Uterus (tissue), 4 donors: ENCODE results near the gene FRMD8. TPM values are rescaled to one million over a fixed set of nuclear protein-coding genes. Genes with fewer than 3 reads are reported as not detected.

Experiments used
- DNase-seq, 2 donors: peaks; one replicate each; pipeline ENCODE4 v3.0.0-alpha.2; 2019 to 2020
- H3K27ac ChIP-seq, 2 donors: fragments of 200-600 bp; sonication (generic); 1 replicate in 1 of 2; 2 replicates in 1 of 2; pipeline ENCODE4 v1.5.1; 2016 to 2018
- H3K27me3 ChIP-seq, 2 donors: fragments of 200-600 bp; sonication (generic); one replicate each; pipeline ENCODE4 v1.5.1; 2018 to 2019; ENCODE audit warnings: control low read depth in 1 of 2
- H3K36me3 ChIP-seq, 2 donors: fragments of 200-600 bp; sonication (generic); one replicate each; pipeline ENCODE4 v1.5.1; 2019; ENCODE audit warnings: control low read depth in 1 of 2
- H3K4me1 ChIP-seq, 2 donors: fragments of 200-600 bp; sonication (generic); one replicate each; pipeline ENCODE4 v1.5.1; 2018 to 2019; ENCODE audit warnings: control low read depth in 1 of 2
- H3K4me3 ChIP-seq, 2 donors: fragments of 200-600 bp; sonication (generic); 1 replicate in 1 of 2; 2 replicates in 1 of 2; pipeline ENCODE4 v1.5.1; 2018 to 2019; ENCODE audit warnings: mild to moderate bottlenecking in 1 of 2
- H3K9me3 ChIP-seq, 2 donors: fragments of 200-600 bp; sonication (generic); one replicate each; pipeline ENCODE4 v1.5.1; 2019; ENCODE audit warnings: control low read depth in 1 of 2
- CTCF ChIP-seq, 4 experiments: fragments of 200-600 bp in 2 of 4; fragments of 450-650 bp in 2 of 4; sonication (generic) in 2 of 4; IDR thresholded peaks; one replicate each; pipeline ENCODE4 v1.5.1; 2016 to 2019; ENCODE audit warnings: antibody characterized with exemption in 4 of 4, mild to moderate bottlenecking in 2 of 4, moderate library complexity in 1 of 4
- POLR2A ChIP-seq, 2 donors: fragments of 450-650 bp; IDR thresholded peaks; one replicate each; pipeline ENCODE4 v1.6.1; 2016; ENCODE audit warnings: antibody characterized with exemption in 2 of 2, mild to moderate bottlenecking in 1 of 2, moderate library complexity in 1 of 2
- intact Hi-C: fragments of 100-400 bp; cut with DNase I; formaldehyde crosslinking; loops from one replicate; pipeline ENCODE4 v1.15.1; 2023; ENCODE audit warnings: low total_unique reads
- total RNA-seq, 4 donors: library from RNA; depleted of rRNA in 3 of 4; stranded (reverse); fragments of >200 nt in 3 of 4; gene quantifications; one replicate each; pipeline versions ENCODE4 v1.1.0 to v1.2.4, GENCODE V29; 2014 to 2023
- donor health status: DM: yes; HTN: yes; CAD: no.

The FRMD8 gene
- total RNA-seq, 4 donors from 2014 or later, result 15.9 to 160 (median 41.5) TPM

- no peak overlapping the region for H3K27ac ChIP-seq
- no peak for DNase-seq
- no peak overlapping the region for H3K4me3 ChIP-seq
- no peaks in the 10 kb centered on the region for H3K27me3 ChIP-seq
- intact Hi-C loops, result no loop called here
- H3K9me3 ChIP-seq, result no peaks in the 10 kb centered on the region
- H3K4me1 ChIP-seq, result no peaks in the 10 kb centered on the region
- H3K36me3 ChIP-seq, result no peaks in the 10 kb centered on the region
- TF ChIP-seq POLR2A (IDR thresholded peaks at IDR 0.05), result no peak
- no peak for TF ChIP-seq CTCF (IDR thresholded peaks at IDR 0.05)
Observed at GRCh38 chr11:65404210-65404609, 17.8 kb downstream of the FRMD8 start.

GRCh38 chr11:65404638-65405339, 18.4 kb downstream of the FRMD8 start:
- Histone ChIP-seq H3K27ac (no peak overlapping the region), H3K27me3 (no peaks in the 10 kb centered on the region), H3K9me3 (no peaks in the 10 kb centered on the region), H3K4me3 (no peak overlapping the region), H3K4me1 (no peaks in the 10 kb centered on the region), H3K36me3 (no peaks in the 10 kb centered on the region)
- TF ChIP-seq CTCF (IDR thresholded peaks at IDR 0.05), result no peak
- DNase-seq, result no peak
- intact Hi-C loops, result no loop called here

GRCh38 chr11:65410936-65411680, 24.7 kb downstream of the FRMD8 start:
- intact Hi-C loops, result no loop called here
- TF ChIP-seq CTCF (IDR thresholded peaks at IDR 0.05), result no peak
- no peak for TF ChIP-seq POLR2A (IDR thresholded peaks at IDR 0.05)
- no peaks in the 10 kb centered on the region for H3K36me3 ChIP-seq
- no peak overlapping the region for H3K4me3 ChIP-seq
- DNase-seq, result no peak
- H3K4me1 ChIP-seq, result no peaks in the 10 kb centered on the region
- H3K27ac ChIP-seq, result no peak overlapping the region
- H3K27me3 ChIP-seq, result no peaks in the 10 kb centered on the region
- no peaks in the 10 kb centered on the region for H3K9me3 ChIP-seq

GRCh38 chr11:65411681-65412070, 25.2 kb downstream of the FRMD8 start:
- no peaks in the 10 kb centered on the region for H3K36me3 ChIP-seq

More at GRCh38 chr11:65411681-65412070, 25.2 kb downstream of the FRMD8 start:
- intact Hi-C loops, result no loop called here
- H3K27me3 ChIP-seq, result no peaks in the 10 kb centered on the region
- TF ChIP-seq CTCF (IDR thresholded peaks at IDR 0.05) (no peak), POLR2A (IDR thresholded peaks at IDR 0.05) (no peak)
- H3K27ac ChIP-seq, result no peak overlapping the region
- no peak overlapping the region for H3K4me3 ChIP-seq
- H3K9me3 ChIP-seq, result no peaks in the 10 kb centered on the region
- H3K4me1 ChIP-seq, result no peaks in the 10 kb centered on the region
- no peak for DNase-seq
